H9 (cell line): ENCODE measurements around the gene POLN. TPM values are rescaled to one million over a fixed set of nuclear protein-coding genes. Genes with fewer than 3 reads are reported as not detected.

Source experiments
- DNase-seq: peaks from one replicate; pipeline ENCODE4 v3.0.0-alpha.2; 2017
- H2AFZ ChIP-seq: one replicate; pipeline ENCODE4 v1.6.1; 2013; ENCODE audit warnings: mild to moderate bottlenecking, low read length, control low read depth, moderate library complexity
- H2AK5ac ChIP-seq: 2 replicates; pipeline ENCODE4 v1.6.1; 2013; ENCODE audit warnings: low read length, control low read depth, mixed read lengths; ENCODE audit not compliant: insufficient read length
- H2BK120ac ChIP-seq: one replicate; pipeline ENCODE4 v1.6.1; 2013; ENCODE audit warnings: low read depth, mild to moderate bottlenecking, low read length, control low read depth, inconsistent platforms; ENCODE audit not compliant: poor library complexity, severe bottlenecking
- H2BK12ac ChIP-seq: 2 replicates; pipeline ENCODE4 v1.6.1; 2013; ENCODE audit warnings: low read length, control low read depth, mixed read lengths, low read depth; ENCODE audit not compliant: insufficient read length
- H2BK15ac ChIP-seq: 2 replicates; pipeline ENCODE4 v1.6.1; 2013; ENCODE audit warnings: low read depth, low read length, control low read depth
- H2BK20ac ChIP-seq: one replicate; pipeline ENCODE4 v1.6.1; 2013; ENCODE audit warnings: low read depth, mild to moderate bottlenecking, low read length, control low read depth, inconsistent platforms; ENCODE audit not compliant: poor library complexity, severe bottlenecking
- H2BK5ac ChIP-seq: 2 replicates; pipeline ENCODE4 v1.6.1; 2013; ENCODE audit warnings: low read length, control low read depth, mixed read lengths; ENCODE audit not compliant: insufficient read length
- H3K14ac ChIP-seq: 2 replicates; pipeline ENCODE4 v1.6.1; 2013; ENCODE audit warnings: low read length, control low read depth; ENCODE audit not compliant: insufficient read depth
- H3K18ac ChIP-seq: 2 replicates; pipeline ENCODE4 v1.6.1; 2013; ENCODE audit warnings: low read depth, mild to moderate bottlenecking, mixed read lengths, low read length, control low read depth; ENCODE audit not compliant: insufficient read length
- H3K23ac ChIP-seq: 2 replicates; pipeline ENCODE4 v1.6.1; 2013; ENCODE audit warnings: low read length, control low read depth, mixed read lengths, low read depth; ENCODE audit not compliant: insufficient read length
- H3K23me2 ChIP-seq: 2 replicates; pipeline ENCODE4 v1.6.1; 2013; ENCODE audit warnings: low read depth, mild to moderate bottlenecking, mixed read lengths, low read length, control low read depth; ENCODE audit not compliant: insufficient read length, poor library complexity, severe bottlenecking
- H3K27ac ChIP-seq: 2 replicates; pipeline ENCODE4 v1.5.1; 2013; ENCODE audit warnings: low read length, control low read depth, mixed read lengths, low read depth; ENCODE audit not compliant: insufficient read length
- H3K27me3 ChIP-seq: 2 replicates; pipeline ENCODE4 v1.6.1; 2013; ENCODE audit warnings: low read length, control low read depth, inconsistent platforms; ENCODE audit not compliant: insufficient read depth
- H3K4ac ChIP-seq: 2 replicates; pipeline ENCODE4 v1.6.1; 2013; ENCODE audit warnings: low read depth, mild to moderate bottlenecking, control low read depth, inconsistent platforms, low read length, moderate library complexity
- H3K4me1 ChIP-seq: 2 replicates; pipeline ENCODE4 v1.6.1; 2013; ENCODE audit warnings: low read length, control low read depth, inconsistent platforms; ENCODE audit not compliant: insufficient read depth
- H3K4me2 ChIP-seq: 2 replicates; pipeline ENCODE4 v1.6.1; 2013; ENCODE audit warnings: low read length, control low read depth, mixed read lengths; ENCODE audit not compliant: insufficient read length, insufficient read depth
- H3K56ac ChIP-seq: 2 replicates; pipeline ENCODE4 v1.6.1; 2013; ENCODE audit warnings: low read depth, mild to moderate bottlenecking, mixed read lengths, low read length, control low read depth; ENCODE audit not compliant: insufficient read length
- H3K79me1 ChIP-seq: 2 replicates; pipeline ENCODE4 v1.6.1; 2013; ENCODE audit warnings: low read depth, mild to moderate bottlenecking, moderate library complexity, low read length, control low read depth, inconsistent platforms; ENCODE audit not compliant: insufficient read depth, poor library complexity, severe bottlenecking
- H3K79me2 ChIP-seq: 2 replicates; pipeline ENCODE4 v1.6.1; 2013; ENCODE audit warnings: low read length, control low read depth, inconsistent platforms; ENCODE audit not compliant: insufficient read depth
- H3K9ac ChIP-seq: 2 replicates; pipeline ENCODE4 v1.6.1; 2013; ENCODE audit warnings: low read length, control low read depth, mixed read lengths; ENCODE audit not compliant: insufficient read length; ENCODE audit errors: extremely low read depth
- H3K9me3 ChIP-seq: one replicate; pipeline ENCODE4 v1.6.1; 2013; ENCODE audit warnings: low read depth, low read length, inconsistent platforms; ENCODE audit not compliant: control insufficient read depth
- H3T11ph ChIP-seq: one replicate; pipeline ENCODE4 v1.6.1; 2013; ENCODE audit warnings: mild to moderate bottlenecking, low read length, control low read depth, inconsistent platforms
- H4K20me1 ChIP-seq: one replicate; pipeline ENCODE4 v1.6.1; 2013; ENCODE audit not compliant: control insufficient read depth, insufficient read length, insufficient read depth
- H4K5ac ChIP-seq: 2 replicates; pipeline ENCODE4 v1.6.1; 2013; ENCODE audit warnings: low read depth, mild to moderate bottlenecking, mixed read lengths, low read length, control low read depth; ENCODE audit not compliant: insufficient read length
- H4K8ac ChIP-seq: replicated peaks from 2 replicates; pipeline ENCODE4 v1.6.1; 2013; ENCODE audit warnings: low read length, control low read depth, mixed read lengths, low read depth; ENCODE audit not compliant: insufficient read length
- H4K91ac ChIP-seq: 2 replicates; pipeline ENCODE4 v1.6.1; 2013; ENCODE audit warnings: low read depth, mild to moderate bottlenecking, moderate library complexity, mixed read lengths, low read length, control low read depth; ENCODE audit not compliant: insufficient read length
- H3K27ac Mint-ChIP-seq, 3 experiments: 2 replicates in 2 of 3; 3 replicates in 1 of 3; pipeline ENCODE4 v1.8.0; 2020 to 2021; ENCODE audit warnings: mixed read lengths in 3 of 3, mild to moderate bottlenecking in 1 of 3, moderate library complexity in 1 of 3
- H3K27me3 Mint-ChIP-seq: 2 replicates; pipeline ENCODE4 v1.8.0; 2021; ENCODE audit warnings: low read depth, mild to moderate bottlenecking, moderate library complexity, mixed read lengths
- H3K36me3 Mint-ChIP-seq, 3 experiments: 2 replicates in 2 of 3; 3 replicates in 1 of 3; pipeline ENCODE4 v1.8.0; 2020 to 2021; ENCODE audit warnings: low read depth in 3 of 3, mixed read lengths in 3 of 3; ENCODE audit not compliant: insufficient read depth in 1 of 3
- H3K4me1 Mint-ChIP-seq, 2 experiments: 2 replicates each; pipeline ENCODE4 v1.8.0; 2020; ENCODE audit warnings: mixed read lengths in 2 of 2
- H3K4me3 Mint-ChIP-seq, 2 experiments: 2 replicates in 1 of 2; 3 replicates in 1 of 2; pipeline ENCODE4 v1.8.0; 2020 to 2021; ENCODE audit warnings: mild to moderate bottlenecking in 2 of 2, mixed read lengths in 2 of 2, moderate library complexity in 1 of 2
- H3K9me3 Mint-ChIP-seq, 2 experiments: 2 replicates in 1 of 2; 3 replicates in 1 of 2; pipeline ENCODE4 v1.8.0; 2020; ENCODE audit warnings: mild to moderate bottlenecking in 2 of 2, mixed read lengths in 2 of 2, moderate library complexity in 1 of 2
- CTCF ChIP-seq: fragments of 200-600 bp; sonication (generic); conservative IDR thresholded peaks from 3 replicates; pipeline ENCODE4 v1.8.0; 2021; ENCODE audit warnings: antibody characterized with exemption, mild to moderate bottlenecking
- WGBS: extraction: QIAGEN DNeasy Blood & Tissue Kit; methylation state at CpG from one replicate; pipeline ENCODE4 v1.1.7; 2013; ENCODE audit warnings: missing lambda C conversion rate, low lambda C conversion rate, mixed read lengths; ENCODE audit not compliant: insufficient read length; ENCODE audit errors: extremely low coverage; 5-methylcytosine and 5-hydroxymethylcytosine counted together
- total RNA-seq: library from RNA; stranded (reverse); gene quantifications from 2 replicates; pipeline ENCODE4 v1.2.1, GENCODE V29; 2021

The POLN gene
- total RNA-seq, 1 experiment from 2014 or later: 0.74 TPM

GRCh38 chr4:2042204-2042946, 199.5 kb downstream of the POLN start:
- Histone ChIP-seq H3K9ac (no peak overlapping the region), H4K91ac (no peak overlapping the region), H3K14ac (no peak overlapping the region), H3K4ac (no peak overlapping the region), H3K4me1 (no peaks in the 10 kb centered on the region; the same call in 1 of the 2 replicates), H3K56ac (no peak overlapping the region), H3T11ph (no peak overlapping the region), H3K27ac (no peak overlapping the region), H3K79me1 (no peaks in the 10 kb centered on the region), H2BK20ac (no peak overlapping the region), H2AFZ (no peak overlapping the region), H4K20me1 (no peaks in the 10 kb centered on the region), H3K9me3 (no peaks in the 10 kb centered on the region), H2BK120ac (no peak overlapping the region), H3K23ac (no peak overlapping the region), H3K79me2 (no peaks in the 10 kb centered on the region), H2BK12ac (no peak overlapping the region), H3K27me3 (peaks cover 19% of the 10 kb centered on the region), H3K23me2 (peaks cover 16% of the 10 kb centered on the region), H3K4me2 (peak overlapping the region; percentile 24), H2AK5ac (no peak overlapping the region), H2BK15ac (no peak overlapping the region), H2BK5ac (no peak overlapping the region), H4K8ac (no peak overlapping the region), H3K18ac (no peak overlapping the region), H4K5ac (no peak overlapping the region)
- peak overlapping the region; percentile 69 to 81 for H3K4me3 Mint-ChIP-seq
- DNase-seq: peak; percentile 39
- WGBS: no CpG with 5 or more reads among the region's 80 CpGs
- no peaks in the 10 kb centered on the region for H3K4me1 Mint-ChIP-seq
- no peak overlapping the region for H3K27ac Mint-ChIP-seq
- no peaks in the 10 kb centered on the region; a peak in 2 of 7 replicates for H3K36me3 Mint-ChIP-seq
- 0 out of 5 replicates have a peak, but pooled peaks cover 0 to 2% of the 10 kb centered on the region in 2 experiments for H3K9me3 Mint-ChIP-seq
- TF ChIP-seq CTCF: no peak
- peaks cover 67% of the 10 kb centered on the region for H3K27me3 Mint-ChIP-seq
